Gastroesophageal sphincter (tissue), 3 donors: ENCODE measurements around the gene SATB2.

ENCODE experiments used
- POLR2A ChIP-seq, 2 donors: fragments of 450-650 bp; IDR thresholded peaks; one replicate each; pipeline ENCODE4 v1.6.1; 2017; ENCODE audit warnings: antibody characterized with exemption in 2 of 2, mild to moderate bottlenecking in 2 of 2, moderate library complexity in 1 of 2
- TF ChIP-seq, protein P1 (sequence below), 4 experiments: fragments of 200-600 bp in 2 of 4; fragments of 450-650 bp in 2 of 4; sonication (generic) in 1 of 4; IDR thresholded peaks; one replicate each; pipeline ENCODE4 v1.5.1; 2017 to 2019; ENCODE audit warnings: antibody characterized with exemption in 4 of 4, mild to moderate bottlenecking in 2 of 4, moderate library complexity in 2 of 4

DNA sequence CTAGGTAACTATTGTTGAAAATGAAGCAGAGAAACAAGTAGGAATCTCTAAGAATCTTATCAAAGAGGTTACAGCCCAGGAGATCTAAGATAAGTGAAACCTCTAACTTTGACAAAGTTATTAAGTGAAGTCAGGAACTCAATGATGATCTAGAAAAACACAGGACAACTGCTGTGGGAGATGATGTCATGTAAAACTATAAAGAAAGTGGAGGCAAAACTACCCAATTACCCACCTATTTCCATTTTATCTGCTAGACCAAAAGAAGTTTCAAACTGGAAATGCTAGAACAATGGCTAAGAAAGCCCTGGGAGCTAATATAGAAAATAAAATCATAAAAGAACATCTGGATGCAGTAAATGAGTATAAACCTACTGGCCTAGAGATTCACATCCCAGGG, 50.3 kb downstream of the SATB2 start:
- TF ChIP-seq, protein P1, sequence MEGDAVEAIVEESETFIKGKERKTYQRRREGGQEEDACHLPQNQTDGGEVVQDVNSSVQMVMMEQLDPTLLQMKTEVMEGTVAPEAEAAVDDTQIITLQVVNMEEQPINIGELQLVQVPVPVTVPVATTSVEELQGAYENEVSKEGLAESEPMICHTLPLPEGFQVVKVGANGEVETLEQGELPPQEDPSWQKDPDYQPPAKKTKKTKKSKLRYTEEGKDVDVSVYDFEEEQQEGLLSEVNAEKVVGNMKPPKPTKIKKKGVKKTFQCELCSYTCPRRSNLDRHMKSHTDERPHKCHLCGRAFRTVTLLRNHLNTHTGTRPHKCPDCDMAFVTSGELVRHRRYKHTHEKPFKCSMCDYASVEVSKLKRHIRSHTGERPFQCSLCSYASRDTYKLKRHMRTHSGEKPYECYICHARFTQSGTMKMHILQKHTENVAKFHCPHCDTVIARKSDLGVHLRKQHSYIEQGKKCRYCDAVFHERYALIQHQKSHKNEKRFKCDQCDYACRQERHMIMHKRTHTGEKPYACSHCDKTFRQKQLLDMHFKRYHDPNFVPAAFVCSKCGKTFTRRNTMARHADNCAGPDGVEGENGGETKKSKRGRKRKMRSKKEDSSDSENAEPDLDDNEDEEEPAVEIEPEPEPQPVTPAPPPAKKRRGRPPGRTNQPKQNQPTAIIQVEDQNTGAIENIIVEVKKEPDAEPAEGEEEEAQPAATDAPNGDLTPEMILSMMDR (IDR thresholded peaks at IDR 0.05), result no peak
- TF ChIP-seq POLR2A (IDR thresholded peaks at IDR 0.05), result no peak
